CD1c-positive myeloid dendritic cell (primary cell): ENCODE results near the gene OR52D1.

ENCODE experiments used
- DNase-seq: peaks from one replicate; pipeline ENCODE4 v3.0.0-alpha.2; 2016; ENCODE audit errors: extremely low spot score

Gene OR52D1

GRCh38 chr11:5509803-5510202 lies 21.3 kb downstream of the OR52D1 start, which contains the start of gene UBQLN3:
Gene UBQLN3 (minus strand): TSS chr11:5509957. CDS start chr11:5509558, 399 bp downstream.
- DNase-seq = no peak

GRCh38 chr11:5514841-5515240 lies 26.4 kb downstream of the OR52D1 start:
- no peak for DNase-seq

DNA sequence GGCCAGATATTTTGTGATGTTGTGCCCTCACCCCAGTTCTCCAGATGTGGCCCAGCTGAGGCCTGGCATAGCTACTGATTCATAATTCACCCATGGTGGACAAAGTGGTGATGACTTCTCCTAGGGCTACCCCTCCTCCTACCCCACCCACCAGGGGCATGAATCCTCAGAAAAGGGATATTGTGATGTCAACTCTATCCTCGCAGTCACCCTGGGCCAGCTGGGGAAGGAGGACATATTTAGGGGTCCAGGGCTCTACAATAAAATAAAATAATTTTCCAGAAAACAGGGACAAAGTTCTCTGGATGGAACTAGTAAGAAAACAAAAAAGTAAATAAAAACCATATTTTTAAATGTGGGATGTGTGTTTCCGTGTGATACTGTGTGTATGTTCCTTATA lies 28.1 kb downstream of the OR52D1 start, which contains the start of gene UBQLNL:
Gene UBQLNL, minus strand, starts transcription at position 101 of the 400 bp plus-strand sequence. CDS start 258 bp downstream, outside the sequence.
- no peak for DNase-seq

GRCh38 chr11:5521540-5521939 lies 33.1 kb downstream of the OR52D1 start:
- no peak for DNase-seq

DNA sequence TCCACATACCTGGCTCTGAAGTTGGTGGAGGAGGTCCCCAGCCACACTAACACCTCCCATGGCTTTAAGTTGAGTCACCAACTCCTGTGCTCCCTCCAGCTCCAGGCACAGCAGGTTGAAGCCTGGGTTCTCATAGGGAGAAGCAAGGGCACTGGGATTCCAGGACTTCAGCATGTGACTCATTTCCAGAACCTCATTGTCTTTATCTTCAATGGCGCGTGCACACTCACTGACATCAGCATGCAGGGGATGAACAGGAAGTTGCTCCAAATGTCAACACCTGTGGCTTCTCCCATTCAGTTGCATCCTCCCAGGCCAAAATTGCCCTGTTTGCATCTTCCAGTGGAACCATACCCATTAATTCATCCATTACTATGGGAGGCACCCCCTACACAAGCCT lies 33.8 kb downstream of the OR52D1 start:
- DNase-seq = no peak

GRCh38 chr11:5524756-5525155 lies 36.3 kb downstream of the OR52D1 start:
- no peak for DNase-seq

DNA sequence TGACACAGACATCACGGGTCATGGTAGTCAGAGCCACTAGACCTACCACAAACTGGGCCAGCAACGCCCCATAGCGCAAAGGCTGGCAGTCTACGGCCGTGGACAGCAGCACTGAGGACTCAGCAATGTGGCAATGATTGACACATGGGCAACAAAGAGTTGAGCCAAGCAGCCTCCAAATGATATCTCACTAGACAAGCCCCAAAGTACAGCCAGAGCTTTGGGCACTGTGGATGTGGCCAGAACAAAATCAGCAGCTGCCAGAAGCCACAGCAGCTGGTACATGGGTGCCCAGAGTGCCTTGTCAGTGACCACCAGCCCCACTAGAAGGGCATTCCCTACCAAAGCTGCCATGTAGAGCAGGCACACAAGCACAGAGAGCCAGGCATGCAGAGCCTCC lies 39.2 kb downstream of the OR52D1 start:
- DNase-seq = no peak

GRCh38 chr11:5528495-5528894 lies 40.0 kb downstream of the OR52D1 start:
- no peak for DNase-seq

- no peak for DNase-seq
Measured at GRCh38 chr11:5531053-5531831, 42.8 kb downstream of the OR52D1 start.

DNA sequence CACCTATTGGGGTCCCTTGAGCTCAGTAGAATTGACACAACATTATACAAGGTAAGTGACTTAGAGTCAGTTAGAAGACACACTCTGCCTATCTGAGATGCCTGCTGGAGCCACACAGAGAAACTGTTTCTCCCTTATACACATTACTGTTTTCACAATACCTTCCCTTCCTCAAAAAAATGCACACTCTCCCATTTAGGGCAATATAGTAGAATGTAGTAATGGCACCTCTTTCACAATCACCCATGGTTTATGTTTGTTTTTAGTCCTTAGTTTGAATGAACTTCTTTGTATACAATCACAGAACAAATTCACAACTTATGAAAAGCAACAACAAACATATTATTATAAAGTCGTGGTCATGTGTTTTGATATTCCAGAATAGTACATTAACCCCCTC lies 45.6 kb downstream of the OR52D1 start:
- no peak for DNase-seq

- DNase-seq = no peak
Measured at GRCh38 chr11:5536482-5536881, 48.0 kb downstream of the OR52D1 start.
